HG03378 (cell line): ENCODE results near the gene ACAP2.

ENCODE experiments used
- ATAC-seq: cut with Tn5 transposase; IDR thresholded peaks from one replicate; pipeline ENCODE4 v1.9.1; 2021; ENCODE audit warnings: mild to moderate bottlenecking, moderate library complexity; ENCODE audit not compliant: unreplicated experiment

The ACAP2 gene

DNA sequence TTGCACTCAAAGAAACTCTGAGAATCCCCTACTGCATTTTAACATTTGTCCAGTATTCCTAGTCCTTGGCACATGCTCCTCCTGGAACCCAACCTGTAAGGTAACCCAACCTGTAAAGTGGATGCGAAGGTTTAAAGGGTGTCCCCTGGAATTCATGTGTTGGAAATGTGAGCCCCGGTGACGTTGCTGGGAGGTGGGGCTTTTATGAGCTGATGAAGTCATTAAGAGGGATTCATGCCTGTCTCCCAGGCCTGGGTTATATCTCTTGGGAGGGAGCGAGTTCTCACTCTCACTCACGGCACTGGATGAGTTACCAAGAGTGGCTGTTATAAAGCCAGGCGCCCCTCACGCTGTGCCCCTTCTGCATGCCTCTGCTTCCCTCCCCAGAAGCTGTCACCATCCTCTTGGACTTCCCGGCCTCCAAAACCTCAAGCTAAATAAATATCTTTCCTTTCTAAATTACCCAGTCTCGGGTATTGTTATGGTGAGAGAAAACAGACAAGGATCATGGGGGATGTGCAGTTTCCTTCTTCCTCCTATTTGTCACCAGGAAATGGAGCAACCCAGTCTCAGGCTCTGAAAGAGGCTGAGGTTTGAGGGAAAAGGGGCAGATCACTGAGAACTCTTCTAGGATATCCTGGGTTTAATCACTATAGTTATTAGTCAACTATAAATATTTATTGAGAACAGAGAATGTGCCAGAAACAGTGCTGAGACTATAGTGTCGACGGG, 179.5 kb downstream of the ACAP2 start:
- ATAC-seq: no peak

DNA sequence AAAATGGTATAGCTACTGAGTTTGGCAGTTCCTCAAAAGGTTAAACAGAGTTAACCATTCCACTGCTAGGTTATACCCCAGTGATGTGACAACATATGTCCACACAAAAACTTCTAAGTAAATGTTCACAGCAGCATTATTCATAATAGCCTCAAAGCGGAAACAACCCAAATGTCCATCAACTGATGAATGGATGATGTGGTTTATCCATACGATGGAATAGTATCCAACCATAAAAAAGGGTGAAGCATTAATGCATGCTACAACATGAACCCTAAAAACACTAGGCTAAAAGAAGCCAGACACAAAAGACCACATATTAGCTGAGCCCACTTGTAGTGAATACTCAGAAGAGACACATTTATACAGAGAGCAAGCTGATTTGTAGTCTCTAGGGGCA, 180.9 kb downstream of the ACAP2 start:
- ATAC-seq: no peak

DNA sequence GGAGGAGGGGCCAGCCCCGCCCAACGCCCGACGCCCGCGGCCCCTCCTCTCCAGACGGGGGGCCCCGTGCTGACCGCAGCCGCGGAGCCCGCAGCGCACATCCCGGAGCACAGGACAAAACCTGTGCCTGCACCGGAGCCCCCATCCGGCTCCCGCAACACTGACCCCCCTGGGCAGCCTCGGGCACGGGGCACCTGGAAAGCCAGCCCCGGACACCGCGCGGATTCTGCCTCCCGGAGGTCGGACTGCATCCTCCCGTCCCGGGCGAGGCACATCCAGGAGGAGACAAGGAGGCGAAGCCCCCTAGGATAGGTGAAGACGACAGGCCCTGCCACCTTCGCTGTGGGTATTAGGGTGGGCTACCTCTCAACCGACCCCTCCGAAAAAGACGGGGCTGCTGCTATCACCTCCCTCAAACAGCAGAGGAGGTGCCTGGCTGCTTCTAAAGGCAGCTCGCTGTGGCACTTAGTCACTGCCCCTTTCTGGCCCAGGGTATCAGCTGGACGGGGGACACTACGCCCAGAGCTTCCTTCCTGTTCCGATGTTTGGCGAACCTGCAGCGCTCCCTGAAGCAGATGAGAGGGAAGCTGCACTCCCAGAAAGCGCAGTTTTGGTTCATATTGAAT, 182.4 kb downstream of the ACAP2 start:
- peak; percentile 17 for ATAC-seq

DNA sequence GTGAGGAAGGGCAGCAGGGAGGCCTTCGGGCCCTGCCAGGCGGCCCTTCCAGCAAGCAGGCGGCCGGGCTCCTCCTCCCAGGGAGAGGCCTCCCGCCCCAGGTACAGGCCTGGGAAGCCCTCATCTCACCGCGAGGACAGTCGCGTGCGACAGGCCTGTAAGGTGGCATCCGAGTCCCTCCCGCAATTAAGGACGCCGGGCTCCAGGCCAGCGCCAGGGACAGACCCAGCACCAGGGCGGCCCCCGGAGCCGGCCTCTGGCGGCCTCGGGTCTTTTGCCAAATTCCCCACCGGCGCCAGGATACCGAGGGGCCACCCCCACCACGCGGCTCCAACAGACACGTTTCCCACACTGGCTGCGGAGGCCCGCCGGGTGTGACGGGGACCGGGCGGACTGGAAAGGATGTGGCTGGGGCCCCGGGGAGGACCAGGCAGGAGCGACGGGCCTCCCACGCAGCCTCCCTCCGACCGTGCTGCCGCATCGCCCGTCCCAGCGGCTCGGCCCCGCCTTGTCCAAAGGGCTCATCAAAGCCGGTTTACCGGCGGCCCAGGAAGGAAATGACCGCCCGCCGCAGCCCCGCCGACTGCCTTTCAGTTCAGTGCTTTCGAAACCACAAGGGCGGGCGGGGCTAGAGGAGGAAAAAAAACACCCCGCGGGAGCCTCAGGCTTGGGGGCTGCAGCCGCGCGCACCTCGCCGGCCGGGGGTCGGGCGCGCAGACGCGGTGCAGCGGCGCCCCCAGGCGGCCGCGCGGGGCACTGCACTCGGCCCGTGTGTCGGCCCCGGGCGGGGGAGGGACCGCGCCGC, 183.1 kb downstream of the ACAP2 start:
- peak; percentile 74 for ATAC-seq

DNA sequence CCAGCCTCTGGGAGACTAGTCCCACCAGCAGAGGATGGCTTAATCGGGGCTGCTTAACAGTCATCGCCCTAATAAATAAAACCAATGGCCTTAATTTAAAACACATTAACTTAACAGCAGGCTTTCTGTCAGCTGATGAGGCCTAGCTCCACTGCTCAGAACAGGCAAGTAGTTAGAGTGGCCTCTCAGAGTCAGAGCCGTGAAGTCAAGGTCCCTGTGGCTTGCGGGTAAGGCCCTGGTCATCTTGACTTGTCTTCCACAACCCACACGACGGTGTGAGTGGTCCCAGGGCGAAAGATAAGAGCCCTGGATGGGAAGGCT, 183.7 kb downstream of the ACAP2 start:
- no peak for ATAC-seq

DNA sequence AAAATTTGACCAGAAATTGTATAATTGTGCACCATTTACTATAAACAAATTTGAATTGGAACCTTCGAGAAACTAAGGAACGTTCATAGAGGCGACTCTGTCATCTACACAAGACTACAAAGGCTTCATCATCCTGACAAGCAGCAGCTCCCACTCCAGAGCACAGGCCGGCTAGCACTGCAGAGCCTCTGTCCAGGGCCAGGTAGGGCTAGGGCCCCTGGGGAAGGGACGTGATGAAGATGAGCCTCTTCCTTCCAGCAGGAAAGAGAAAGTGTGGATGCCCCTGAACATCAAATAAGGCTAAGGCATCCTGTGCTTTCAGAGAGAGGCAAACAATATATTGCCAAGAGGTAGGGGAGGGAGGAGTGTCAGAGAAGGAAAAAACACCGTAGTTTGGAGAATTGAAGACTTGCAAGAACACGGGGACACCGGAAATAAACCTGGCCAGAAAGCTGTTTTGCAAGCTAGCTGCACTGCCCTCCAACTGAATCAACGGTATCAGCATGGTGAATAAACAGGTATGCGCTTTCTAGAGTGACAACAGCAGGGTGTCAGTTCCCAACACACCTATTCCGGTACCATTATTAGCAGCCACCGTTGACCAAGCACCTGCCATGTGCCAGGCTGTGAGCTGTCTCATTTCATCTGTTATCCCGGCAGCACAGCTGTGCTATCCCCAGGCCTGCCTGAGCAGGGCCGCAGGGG, 184.2 kb downstream of the ACAP2 start:
- ATAC-seq: no peak

GRCh38 chr3:195257454-195258448, 185.1 kb downstream of the ACAP2 start:
- ATAC-seq: no peak

GRCh38 chr3:195256639-195257453, 186.0 kb downstream of the ACAP2 start:
- no peak for ATAC-seq

- ATAC-seq: no peak
Observed at GRCh38 chr3:195255571-195256501, 187.0 kb downstream of the ACAP2 start.

GRCh38 chr3:195255176-195255500, 187.7 kb downstream of the ACAP2 start:
- no peak for ATAC-seq

- ATAC-seq: no peak
Observed at GRCh38 chr3:195254454-195255175, 188.2 kb downstream of the ACAP2 start.

DNA sequence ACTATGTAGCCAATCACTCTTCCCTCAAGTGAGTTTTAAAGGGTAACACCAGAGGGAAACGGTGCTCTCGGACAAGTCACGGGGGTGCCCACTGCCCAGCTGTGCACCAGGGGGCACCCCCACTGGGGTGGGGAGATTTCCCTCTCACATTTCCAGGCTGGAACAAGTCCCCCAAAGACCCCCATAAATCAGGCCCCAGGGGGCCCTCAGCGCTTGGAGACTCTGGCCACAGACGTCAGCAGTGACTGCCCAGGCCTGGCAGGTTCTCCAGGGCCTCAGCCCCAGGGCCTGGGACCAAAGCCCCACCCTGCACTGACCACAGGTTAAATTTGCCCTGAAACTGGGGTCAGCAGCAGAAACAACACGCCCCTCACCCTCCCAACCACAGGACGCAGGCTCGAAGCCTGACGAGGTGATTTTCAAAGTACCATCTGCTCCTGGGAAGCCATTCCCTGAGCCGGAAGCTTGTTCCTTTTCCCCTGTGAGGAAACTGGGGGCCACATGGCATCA, 188.8 kb downstream of the ACAP2 start:
- ATAC-seq: no peak

DNA sequence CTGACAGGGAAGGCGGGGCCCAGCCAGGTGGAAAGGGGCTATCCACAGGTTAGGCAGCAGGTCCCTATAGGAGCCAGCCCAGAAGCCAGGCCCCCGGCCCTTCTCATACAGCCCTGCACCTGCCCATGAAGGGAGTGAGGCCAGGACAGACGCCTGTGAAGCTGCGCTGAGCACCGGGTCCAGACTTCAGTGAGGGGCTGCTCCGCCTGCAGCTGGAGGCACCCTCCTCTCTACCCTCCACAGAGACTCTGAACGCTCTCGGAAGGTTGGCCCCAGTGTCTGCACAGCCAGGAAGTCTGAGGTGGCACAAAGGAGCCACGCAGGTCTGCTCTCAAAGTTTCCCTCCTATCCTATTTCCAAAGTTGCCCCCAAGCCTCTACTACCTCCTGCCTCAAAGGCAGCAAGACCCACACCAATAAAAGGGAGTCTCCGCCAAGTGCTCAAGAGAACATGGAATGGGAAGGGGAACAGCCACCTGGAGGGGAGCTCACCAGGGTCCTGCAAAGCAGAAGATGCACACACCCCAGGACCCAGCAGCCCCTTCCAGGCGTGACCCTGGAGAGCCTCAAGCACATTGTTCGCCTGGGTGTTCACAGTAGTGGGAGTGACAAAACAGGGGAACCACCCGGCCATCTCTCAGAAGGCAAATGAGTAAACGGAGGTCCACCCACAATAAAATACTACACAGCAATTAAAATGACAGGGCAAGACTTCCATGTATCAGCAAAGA, 191.3 kb downstream of the ACAP2 start:
- no peak for ATAC-seq

GRCh38 chr3:195250473-195251251, 192.2 kb downstream of the ACAP2 start:
- no peak for ATAC-seq

DNA sequence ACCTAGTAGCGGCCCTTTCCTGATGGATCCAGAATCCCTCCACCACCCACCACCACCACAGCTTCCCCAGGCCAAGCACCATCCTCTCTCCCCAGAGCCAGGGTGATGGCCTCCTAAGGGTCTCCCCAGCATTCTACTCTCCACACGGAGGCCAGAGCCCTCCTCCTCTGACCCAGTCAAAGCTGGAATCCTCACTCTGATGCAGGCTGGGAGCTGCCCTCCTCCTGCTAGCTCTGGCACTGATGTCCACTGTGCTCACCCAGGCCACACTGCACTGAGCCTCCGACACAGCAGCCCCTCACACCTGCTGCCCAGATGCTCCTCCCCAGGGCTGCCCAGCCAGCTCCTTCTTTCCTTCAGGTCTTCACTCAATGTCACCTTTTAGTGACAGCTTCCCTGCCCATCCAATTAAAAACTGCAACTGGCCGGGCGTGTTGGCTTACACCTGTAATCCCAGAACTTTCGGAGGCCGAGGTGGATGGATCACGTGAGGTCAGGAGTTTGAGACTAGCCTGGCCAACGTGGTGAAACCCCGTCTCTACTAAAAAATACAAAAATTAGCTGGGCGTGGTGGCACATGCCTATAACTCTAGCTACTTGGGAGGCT, 192.9 kb downstream of the ACAP2 start:
- ATAC-seq: no peak
